HG03342 (cell line): ENCODE results near the gene LRRC42.
"Not testable (repeated sequence)": the region's sequence is repeated elsewhere in the genome, so short reads cannot be mapped to it uniquely, and the experiment has no call there.

Experiments used
- ATAC-seq: cut with Tn5 transposase; IDR thresholded peaks from one replicate; pipeline ENCODE4 v1.9.1; 2021; ENCODE audit warnings: mild to moderate bottlenecking, moderate library complexity; ENCODE audit not compliant: unreplicated experiment

LRRC42 gene

DNA sequence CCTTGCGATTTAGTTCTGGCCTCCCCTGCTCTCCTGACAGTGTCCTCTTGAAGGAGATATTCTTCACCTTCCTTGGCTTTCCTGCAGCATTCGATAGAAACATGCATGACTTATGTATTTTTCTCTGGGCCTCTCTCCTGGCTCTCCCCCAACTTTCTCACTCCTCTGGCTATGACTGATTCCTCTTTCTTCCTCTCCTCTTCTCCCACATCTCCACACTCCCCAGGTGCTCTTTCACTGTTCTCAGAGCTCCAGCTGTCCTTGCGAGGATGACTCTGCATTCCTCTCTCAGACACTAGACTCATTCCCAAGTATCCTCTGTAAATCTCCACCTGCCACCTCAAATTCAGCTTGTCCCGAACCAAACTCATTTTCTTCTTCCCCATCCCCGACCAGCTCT lies 18.0 kb downstream of the LRRC42 start:
- ATAC-seq = no peak

DNA sequence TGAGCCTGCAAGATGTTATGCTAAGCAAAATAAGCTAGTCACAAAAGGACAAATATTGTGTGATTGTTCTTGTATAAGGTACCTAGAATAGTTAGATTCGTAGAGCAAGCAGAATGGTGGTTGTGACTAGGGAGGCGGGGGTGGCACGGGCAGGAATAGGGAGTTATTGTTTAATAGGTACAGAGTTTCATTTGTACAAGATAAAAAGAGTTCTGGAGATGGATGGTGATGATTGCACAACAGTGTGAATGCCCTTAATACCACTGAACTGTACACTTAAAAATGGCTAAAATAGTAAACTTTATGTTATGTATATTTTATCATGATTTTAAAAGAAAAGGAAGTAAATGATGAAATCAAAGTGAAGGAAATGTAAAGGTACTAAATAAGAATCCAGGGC lies 20.6 kb downstream of the LRRC42 start:
- no peak for ATAC-seq

DNA sequence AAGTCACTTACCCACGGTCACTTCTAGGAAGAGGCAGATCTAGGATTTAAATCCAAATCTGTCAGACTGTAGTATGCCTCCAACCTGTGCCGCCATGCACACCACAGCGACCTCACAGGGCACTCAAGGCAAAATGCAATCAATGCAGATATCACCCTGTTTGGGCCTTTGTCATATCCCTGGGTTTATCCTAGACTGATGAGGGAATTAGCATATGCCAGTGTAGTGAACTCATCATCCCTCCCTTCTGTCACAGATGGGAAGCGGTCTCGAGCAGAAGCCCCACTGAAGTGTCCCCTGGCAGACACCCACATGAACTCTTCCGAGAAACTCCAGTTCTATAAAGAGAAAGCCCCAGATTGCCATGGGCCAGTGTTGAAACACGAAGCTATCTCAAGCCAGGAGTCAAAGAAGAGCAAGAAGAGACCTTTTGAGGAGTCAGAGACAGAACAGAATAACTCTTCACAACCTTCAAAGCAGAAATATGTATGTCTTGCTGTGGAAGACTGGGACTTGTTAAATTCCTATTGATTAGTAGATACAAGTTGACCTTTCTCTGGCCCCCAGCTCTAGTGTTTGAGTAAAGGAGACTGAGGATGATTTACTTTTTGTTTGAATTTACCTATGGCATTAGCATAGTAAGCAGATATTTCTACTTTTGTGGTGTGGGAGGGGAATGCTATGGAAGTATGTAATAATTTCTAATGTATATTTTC lies 21.4 kb downstream of the LRRC42 start:
- no peak for ATAC-seq

DNA sequence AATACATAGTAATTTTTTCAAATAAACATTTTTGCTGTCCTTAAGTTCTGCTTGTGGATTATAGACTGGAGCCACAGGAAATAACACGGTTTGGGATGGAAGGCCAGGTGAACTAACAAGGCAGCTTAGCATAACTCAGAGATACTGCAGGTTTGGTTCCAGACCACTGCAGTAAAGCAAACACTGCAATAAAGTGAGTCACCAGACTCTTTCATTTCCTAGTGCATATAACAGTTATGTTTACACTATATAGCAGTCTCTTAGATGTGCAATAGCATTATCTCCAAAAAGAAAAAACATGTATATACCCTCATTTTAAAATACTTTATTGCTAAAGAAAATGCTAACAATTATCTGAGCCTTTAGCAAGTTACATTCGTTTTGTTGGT lies 22.0 kb downstream of the LRRC42 start:
- ATAC-seq = no peak

DNA sequence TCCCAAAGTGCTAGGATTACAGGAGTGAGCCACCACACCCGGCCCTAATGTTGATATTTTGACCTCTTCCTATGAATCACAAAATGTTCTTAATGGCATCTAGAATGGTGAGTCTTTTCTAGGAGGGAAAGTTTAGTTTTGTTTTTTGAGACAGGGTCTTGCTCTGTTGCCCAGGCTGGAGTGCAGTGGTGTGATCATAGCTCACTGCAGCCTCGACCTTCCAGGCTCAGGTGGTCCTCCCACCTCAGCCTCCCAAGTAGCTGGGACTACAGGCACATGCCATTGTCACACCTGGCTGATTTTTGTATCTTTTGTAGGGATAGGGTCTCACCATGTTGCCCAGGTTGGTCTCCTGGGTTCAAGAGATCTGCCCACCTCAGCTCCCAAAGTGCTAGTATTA lies 23.2 kb downstream of the LRRC42 start:
- not testable (repeated sequence) for ATAC-seq

DNA sequence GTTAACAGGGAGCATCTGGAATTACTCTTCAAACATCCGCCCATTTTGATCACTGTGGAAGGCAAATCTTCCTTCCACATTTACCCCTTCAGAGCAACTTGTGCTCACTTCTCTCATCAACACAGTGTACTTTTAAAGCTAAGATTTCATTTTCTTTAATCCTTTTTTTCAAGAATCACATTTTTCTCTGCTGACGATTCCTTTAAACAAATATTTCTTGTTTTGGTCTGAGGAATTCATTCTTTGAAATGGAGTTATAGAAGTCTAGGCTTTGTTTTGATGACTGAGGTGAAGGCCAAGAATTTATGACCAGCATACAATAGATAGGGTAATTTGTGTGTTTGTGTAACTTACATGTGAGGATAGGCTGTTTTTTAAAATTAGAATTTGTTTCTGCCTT lies 25.6 kb downstream of the LRRC42 start:
- no peak for ATAC-seq

DNA sequence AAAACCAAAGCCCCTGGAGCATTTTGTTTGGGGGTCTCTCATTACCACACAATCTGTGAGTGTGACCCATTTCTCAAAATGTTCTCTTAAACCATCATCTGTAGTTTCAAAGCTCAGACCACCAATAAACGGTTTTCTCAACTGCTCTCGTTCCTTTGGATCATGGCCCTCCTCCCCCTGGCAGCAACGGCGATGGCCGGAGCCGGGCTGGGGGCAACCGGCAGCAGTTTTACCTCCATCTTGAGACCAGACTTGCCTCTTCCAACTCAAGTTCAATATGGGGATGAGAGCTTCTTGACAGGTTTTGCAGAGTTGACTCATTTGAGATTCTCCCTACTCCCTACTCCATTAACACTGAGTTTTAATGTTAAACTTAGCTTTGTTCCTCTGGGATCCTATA lies 29.7 kb downstream of the LRRC42 start:
- no peak for ATAC-seq

DNA sequence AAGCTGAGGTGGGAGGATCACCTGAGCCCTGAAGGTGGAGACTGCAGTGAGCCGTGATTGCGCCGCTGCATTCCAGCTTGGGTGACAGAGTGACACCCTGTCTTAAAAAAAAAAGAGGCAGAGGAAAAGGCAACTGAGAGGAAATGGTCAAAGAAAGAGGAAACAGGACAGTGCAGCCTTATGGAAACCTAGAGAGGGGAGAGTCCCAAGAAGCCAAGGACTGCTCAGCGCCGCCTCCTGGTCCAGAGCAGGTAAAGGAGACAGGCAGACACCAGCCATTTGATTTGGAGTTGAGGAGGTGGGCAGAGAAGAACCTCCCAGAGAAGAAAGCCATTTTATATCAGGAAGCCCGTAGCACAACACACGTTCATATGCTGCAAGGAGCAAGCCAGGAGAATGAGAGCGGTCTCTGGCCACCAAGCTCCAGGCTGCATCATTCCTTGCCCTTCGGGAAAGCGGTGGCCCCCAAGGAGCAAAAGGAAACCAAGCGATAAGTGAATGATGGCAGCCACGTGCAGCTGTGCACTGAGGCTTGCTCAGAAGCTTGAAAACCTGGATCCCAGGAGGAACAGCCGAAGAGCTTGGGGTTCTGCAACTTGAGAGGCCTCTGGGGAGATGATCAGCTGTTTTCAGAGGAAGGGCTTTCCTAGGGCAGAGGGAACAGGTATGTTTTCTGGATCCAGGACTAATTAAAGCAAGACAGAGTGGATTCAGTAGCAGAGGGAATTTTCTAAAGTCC lies 33.7 kb downstream of the LRRC42 start:
- no peak for ATAC-seq

DNA sequence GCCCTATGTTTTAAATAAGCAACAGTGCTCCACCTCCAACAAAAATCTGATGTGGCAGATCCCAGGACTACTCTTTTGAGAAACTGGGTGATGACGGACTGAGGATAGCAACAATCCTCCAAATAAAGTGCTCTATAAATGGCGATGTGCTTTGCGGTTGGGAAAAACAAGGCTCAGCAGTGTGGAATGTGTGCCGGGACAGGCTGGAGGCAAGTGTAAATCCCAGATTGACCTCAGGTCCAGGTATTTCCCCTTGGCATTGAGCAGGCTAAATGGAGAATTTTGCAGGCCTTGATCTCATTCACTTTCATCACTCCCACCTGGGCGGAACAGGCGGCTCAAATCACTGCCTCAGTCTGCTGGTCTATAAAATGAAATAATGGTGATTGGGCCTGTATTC lies 35.1 kb downstream of the LRRC42 start:
- no peak for ATAC-seq

DNA sequence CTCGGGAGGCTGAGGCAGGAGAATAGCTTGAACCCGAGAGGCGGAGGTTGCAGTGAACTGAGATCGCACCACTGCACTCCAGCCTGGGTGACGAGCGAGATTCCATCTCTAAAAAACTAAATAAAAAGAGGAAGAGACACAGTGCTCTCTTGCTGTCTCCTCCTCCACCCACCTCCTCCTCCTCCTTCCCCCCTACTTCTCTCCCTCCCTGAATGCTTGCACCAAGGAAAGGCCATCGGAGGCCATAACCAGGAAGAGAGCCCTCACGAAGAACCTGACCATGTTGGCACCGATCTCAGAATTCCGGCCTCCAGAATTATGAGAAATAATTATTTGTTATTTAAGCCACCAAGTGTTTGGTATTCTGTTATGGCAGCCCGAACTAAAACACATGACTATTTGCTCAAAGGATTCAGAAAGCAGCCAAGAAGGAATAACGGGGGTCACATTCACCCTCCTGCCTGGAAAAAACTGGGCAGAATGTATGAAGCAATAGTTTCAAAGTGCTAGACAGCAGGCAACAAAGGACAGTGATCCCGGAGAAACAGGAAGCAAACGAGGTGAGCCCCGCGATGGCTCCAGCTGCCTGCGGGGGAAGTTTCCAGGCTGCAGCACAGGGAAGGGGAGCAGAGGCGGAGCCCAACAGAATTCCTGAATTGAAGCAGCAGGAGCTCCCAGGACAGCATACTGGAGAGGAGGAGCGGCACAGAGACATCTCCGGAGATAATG lies 36.0 kb downstream of the LRRC42 start:
- no peak for ATAC-seq

DNA sequence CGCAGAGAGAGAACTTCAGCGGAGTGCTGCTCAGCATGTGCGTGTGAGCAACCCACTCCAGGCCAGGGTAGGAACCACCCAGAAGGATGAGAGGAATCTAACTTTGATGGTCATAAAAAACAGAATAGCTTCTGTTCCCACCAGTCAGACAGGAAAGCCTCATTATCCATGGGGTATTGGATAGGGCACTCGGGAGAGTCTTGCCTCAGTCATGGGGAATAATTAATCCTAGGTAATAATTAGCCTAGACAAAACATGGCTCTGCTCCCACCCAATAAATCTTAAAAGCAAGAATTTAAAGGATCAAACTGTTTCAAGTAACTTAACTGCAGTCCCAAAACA lies 36.6 kb downstream of the LRRC42 start:
- ATAC-seq = no peak

DNA sequence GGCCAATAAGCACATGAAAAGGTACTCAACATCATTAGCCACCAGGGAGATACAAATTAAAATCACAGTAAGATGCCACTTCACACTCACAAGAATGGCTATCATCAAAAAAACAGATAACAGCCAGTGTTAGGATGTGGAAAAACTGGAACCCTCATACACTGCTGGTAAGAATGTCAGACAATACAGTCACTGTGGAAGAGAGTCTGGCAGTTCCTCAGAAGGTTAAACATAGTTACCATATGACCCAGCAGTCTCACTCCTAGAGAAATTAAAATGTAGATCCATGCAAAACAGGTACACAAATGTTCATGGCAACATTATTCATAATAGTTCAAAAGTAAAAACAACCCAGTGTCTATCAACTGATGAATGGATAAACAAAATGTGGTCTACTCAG lies 38.6 kb downstream of the LRRC42 start:
- no peak for ATAC-seq

DNA sequence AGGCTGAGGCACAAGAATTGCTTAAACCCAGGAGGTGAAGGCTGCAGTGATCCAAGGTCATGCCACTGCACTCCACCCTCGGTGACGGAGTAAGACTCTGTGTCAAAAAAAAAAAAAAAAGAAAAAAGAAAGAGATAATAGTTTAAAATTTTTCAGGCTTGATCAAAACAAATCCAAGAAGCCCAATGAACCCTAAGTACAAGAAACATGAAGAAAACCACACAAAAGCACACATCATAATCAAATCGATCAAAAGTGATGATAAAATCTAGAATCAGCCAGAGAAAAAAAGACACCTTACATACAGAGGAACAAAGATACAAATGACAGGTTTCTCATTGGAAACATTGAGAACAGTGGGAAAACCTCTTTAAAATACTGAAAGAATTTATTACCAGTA lies 40.3 kb downstream of the LRRC42 start:
- no peak for ATAC-seq

DNA sequence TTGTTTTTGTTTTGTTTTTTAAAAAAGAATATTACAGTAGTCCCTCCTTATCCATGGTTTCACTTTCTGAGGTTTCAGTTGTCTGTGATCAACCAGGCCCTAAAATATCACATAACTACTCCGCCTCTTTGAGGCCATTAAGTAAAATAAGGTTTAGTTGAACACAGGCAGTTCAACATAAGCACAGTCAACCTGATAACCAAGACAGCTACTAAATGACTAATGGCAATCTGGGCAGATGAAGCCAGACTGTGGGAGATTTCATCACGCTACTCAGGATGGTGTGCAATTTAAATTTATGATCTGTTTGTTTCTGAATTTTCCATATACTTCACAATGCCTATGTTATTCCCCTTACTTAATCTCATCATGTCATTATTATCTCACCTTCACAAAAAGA lies 41.7 kb downstream of the LRRC42 start:
- no peak for ATAC-seq

DNA sequence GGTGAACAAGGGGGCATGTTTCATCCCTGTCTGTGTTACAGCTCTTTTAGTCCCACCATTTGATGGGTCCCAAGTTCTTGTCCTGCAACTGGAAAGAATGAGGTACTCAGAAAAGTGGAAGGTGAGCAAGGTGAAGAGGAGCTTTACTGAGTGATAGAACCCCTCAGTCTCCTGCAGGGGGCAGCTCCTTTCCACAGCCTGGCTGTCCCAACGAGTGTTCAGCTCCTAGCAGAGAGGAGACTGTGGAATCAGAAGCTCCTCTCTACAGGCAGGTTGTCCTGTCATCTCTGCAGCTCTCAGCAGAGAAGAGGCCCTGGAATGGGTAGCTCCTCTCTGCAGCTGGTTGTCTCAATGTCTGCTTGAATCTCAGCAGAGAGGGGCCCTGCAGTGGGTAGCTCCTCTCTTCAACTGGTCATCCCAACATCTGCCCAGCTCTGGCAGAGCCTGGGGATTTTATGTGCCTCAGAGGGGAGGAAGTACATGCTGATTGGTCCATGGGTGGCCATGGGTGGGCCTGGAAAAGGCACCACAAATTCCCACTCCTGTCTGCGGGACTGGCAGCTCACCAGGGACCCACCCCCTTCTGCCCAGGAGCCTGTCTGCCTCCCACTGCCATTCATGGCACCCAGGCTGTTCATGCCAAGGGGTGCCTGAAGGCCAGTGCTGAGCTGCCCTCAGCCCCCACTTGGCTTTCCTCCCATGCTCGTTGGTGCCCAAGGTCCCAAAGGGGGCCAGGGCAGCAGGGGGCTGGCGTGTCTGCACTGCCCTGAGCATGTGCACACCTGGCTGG lies 46.1 kb downstream of the LRRC42 start:
- no peak for ATAC-seq

DNA sequence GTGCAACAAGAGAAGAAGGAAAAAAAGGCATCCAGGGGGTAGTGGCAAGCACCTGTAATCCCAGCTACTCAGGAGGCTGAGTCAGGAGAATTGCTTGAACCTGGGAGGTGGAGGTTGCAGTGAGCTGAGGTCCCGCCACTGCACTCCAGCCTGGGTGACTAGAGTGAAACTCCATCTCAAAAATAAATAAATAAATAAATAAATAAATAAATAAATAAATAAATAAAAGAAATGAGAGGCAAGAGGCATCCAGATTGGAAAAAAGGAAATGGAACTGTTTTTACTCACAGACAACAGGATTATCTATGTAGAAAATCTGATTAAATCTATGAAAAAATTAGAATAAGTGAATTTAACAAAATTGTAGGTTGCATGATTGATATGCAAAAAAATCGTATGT lies 48.4 kb downstream of the LRRC42 start:
- not testable (repeated sequence) for ATAC-seq

DNA sequence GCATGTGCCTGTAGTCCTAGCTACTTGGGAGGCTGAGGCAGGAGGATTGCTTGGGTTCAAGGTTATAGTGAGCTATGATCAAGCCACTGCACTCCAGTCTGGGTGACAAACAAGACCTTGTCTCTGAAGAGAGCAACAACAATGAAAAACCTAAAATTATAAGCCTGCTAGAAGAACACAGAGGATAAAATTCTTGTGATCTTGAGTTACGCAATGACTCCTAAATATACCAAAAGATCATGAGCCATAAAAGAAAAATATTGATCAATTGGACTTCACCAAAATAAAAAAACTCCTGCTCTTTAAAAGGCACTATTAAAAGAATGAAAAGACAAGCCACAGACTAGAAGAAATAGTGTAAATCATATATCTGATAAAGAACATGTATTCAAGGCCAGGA lies 49.5 kb downstream of the LRRC42 start:
- ATAC-seq = no peak

DNA sequence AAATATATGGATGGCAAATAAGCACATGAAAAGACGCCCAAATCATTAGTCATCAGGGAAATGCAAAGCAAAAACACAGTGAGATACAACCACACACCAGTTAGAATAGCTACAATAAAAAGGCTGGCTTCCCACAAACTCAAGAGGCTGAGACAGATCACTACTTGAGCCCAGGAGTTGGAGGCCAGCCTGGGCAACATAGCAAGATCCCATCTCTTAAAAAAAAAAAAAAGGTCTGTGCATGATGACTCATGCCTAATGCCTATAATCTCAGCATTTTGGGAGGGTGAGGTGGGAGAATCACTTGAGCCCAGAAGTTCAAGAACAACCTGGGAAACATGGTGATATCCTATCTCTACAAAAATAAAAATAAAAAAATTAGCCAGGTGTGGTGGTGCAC lies 52.1 kb downstream of the LRRC42 start:
- ATAC-seq = no peak

DNA sequence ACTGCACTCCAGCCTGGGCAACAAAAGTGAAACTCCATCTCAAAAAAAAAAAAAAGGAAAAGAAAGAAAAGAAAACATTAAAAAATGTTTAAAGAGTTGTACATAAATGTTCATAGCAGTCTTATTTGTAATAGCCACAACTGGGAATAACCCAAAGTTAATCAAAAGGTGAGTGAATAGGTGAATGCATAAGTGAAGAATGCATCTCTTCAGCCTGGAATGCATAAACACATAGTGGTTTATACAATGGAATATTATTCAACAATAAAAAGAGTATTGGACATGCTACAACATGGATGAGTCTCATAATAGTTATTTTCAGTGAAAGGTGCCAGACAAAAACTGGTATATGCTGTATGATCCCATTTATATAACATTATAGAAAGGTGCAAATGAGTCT lies 53.8 kb downstream of the LRRC42 start:
- ATAC-seq = no peak

DNA sequence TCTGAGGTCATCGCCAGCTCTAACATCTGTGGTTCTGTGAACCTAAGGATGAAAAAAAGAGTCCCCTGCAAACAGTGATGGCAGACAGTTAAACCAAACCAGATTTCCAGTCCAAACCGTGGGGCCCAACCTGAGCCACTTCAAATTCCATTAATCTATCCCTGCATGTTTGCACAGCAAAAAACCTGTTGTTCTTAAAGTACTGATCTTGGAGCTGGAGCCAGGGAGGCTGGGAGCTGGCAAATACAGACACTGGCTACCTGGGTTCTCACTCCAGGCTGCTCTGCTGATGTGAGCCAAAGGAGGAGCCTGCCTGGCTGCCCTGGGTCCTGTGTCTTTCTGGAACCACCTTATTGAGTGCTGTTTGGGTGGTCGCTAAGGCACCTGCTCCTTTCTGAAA lies 55.4 kb downstream of the LRRC42 start:
- ATAC-seq = no peak

DNA sequence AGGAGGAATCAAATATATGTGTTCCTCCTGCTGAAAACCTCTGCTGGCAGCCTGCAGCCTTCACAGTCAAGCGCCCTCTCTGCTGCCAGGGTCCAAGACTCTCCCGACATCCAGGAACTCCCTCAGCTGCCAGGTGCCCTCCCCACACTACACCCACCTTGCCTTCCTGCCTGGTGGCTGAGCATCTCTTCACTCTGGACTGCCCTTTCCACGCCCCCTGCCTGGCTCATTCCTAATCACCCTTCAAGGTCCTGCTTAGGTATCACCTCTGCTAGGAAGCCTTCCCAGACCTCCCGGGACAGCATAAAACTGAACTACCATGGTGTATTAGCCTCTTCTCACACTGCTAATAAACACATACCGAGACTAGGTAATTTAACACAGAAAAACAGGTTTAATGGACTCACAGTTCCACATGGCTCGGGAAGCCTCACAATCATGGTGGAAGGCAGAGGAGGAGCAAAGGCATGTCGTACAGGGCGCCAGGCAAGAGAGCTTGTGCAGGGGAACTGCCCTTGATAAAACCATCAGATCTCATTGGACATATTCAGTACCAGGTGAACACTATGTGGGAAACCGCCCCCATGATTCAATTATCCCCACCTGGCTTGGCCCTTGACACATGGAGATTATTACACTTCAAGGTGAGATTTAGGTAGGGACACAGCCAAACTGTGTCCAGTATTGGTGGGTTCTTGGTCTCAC lies 56.5 kb downstream of the LRRC42 start:
- ATAC-seq = no peak
